MM.1S (cell line): ENCODE data around the gene ARTN.

Experiments
- DNase-seq: peaks from one replicate; pipeline ENCODE4 v3.0.0-alpha.2; 2015
- H2AFZ ChIP-seq: fragments of 300-600 bp; sonication (generic); 2 replicates; pipeline ENCODE4 v1.6.0; 2016; ENCODE audit warnings: antibody characterized with exemption, low read length
- H3F3A ChIP-seq: fragments of 300-600 bp; sonication (generic); 2 replicates; pipeline ENCODE4 v1.6.1; 2016; ENCODE audit warnings: mild to moderate bottlenecking, antibody characterized with exemption, low read length, moderate library complexity, mixed read lengths; ENCODE audit not compliant: insufficient read depth
- H3K27ac ChIP-seq: fragments of 300-600 bp; sonication (generic); 2 replicates; pipeline ENCODE4 v1.5.1; 2016; ENCODE audit warnings: mild to moderate bottlenecking, low read length
- H3K27me3 ChIP-seq: fragments of 300-600 bp; sonication (generic); replicated peaks from 2 replicates; pipeline ENCODE4 v1.6.0; 2016; ENCODE audit warnings: low read length; ENCODE audit not compliant: insufficient read depth
- H3K36me3 ChIP-seq: fragments of 300-600 bp; sonication (generic); replicated peaks from 2 replicates; pipeline ENCODE4 v1.6.1; 2016; ENCODE audit warnings: mild to moderate bottlenecking, low read length, mixed read lengths; ENCODE audit not compliant: insufficient read depth
- H3K4me1 ChIP-seq: fragments of 300-600 bp; sonication (generic); 2 replicates; pipeline ENCODE4 v1.6.1; 2016; ENCODE audit warnings: low read length, mixed read lengths
- H3K4me2 ChIP-seq: fragments of 300-600 bp; sonication (generic); 2 replicates; pipeline ENCODE4 v1.6.0; 2016; ENCODE audit warnings: low read depth, low read length
- H3K4me3 ChIP-seq: fragments of 300-600 bp; sonication (generic); 2 replicates; pipeline ENCODE4 v1.5.1; 2016; ENCODE audit warnings: low read length, mixed read lengths
- H3K79me2 ChIP-seq: fragments of 300-600 bp; sonication (generic); 2 replicates; pipeline ENCODE4 v1.6.1; 2016; ENCODE audit warnings: mixed run types, low read length, mixed read lengths
- H3K9ac ChIP-seq: fragments of 300-600 bp; sonication (generic); 2 replicates; pipeline ENCODE4 v1.6.1; 2016; ENCODE audit warnings: low read length, mixed read lengths
- H3K9me2 ChIP-seq: fragments of 300-600 bp; sonication (generic); replicated peaks from 2 replicates; pipeline ENCODE4 v1.6.1; 2016; ENCODE audit warnings: mild to moderate bottlenecking, low read length, mixed read lengths; ENCODE audit not compliant: insufficient read depth
- H3K9me3 ChIP-seq: fragments of 300-600 bp; sonication (generic); replicated peaks from 2 replicates; pipeline ENCODE4 v1.6.1; 2016; ENCODE audit warnings: mild to moderate bottlenecking, low read length, mixed read lengths; ENCODE audit not compliant: insufficient read depth
- H4K20me1 ChIP-seq: fragments of 300-600 bp; sonication (generic); 2 replicates; pipeline ENCODE4 v1.6.1; 2016; ENCODE audit warnings: mild to moderate bottlenecking, low read length, moderate library complexity, mixed read lengths; ENCODE audit not compliant: insufficient read depth
- EZH2 ChIP-seq: fragments of 300-600 bp; sonication (generic); optimal IDR thresholded peaks from 2 replicates; pipeline ENCODE3; 2017; ENCODE audit warnings: low read depth, mild to moderate bottlenecking, antibody characterized with exemption, low read length, mixed read lengths
- EZH2phosphoT487 ChIP-seq: fragments of 300-600 bp; sonication (generic); IDR thresholded peaks from 2 replicates; pipeline ENCODE4 v1.6.1; 2018; ENCODE audit warnings: antibody characterized with exemption, low read length
- TF ChIP-seq, protein P1 (sequence below): fragments of 300-600 bp; sonication (generic); IDR thresholded peaks from 2 replicates; pipeline ENCODE4 v1.5.1; 2016; ENCODE audit warnings: antibody characterized with exemption, low read length, mixed read lengths

ARTN gene

DNA sequence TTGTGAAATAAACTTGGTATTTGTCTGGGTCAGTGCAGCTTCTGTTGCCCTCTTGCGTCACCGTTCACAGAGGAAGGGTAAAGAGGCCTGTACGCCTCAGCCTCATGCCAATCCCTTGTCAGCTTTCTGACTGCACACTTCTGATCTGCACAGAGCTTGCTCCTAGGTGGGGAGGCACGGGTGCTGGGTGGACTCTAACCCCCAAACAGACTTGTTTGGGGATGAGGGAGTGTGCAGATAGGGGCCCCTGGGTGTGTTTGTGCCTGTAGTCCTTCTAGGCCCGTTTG is 44.6 kb downstream of the ARTN start:
- Histone ChIP-seq H3K4me3 (peak overlapping the region; percentile 75; the same call in 1 of the 2 replicates), H3K4me2 (peak overlapping the region; percentile 99), H3K9me2 (no peaks in the 10 kb centered on the region), H3K9ac (no peak overlapping the region; the same call in 1 of the 2 replicates), H3K79me2 (peaks cover 51% of the 10 kb centered on the region), H2AFZ (no peak overlapping the region), H3K27me3 (no peaks in the 10 kb centered on the region), H3F3A (peaks cover 27% of the 10 kb centered on the region), H3K36me3 (0 out of 2 replicates have a peak, but pooled peaks cover 3% of the 10 kb centered on the region), H3K9me3 (no peaks in the 10 kb centered on the region), H3K4me1 (peaks cover 33% of the 10 kb centered on the region), H4K20me1 (peaks cover 4% of the 10 kb centered on the region; the same call in 1 of the 2 replicates), H3K27ac (no peak overlapping the region)
- DNase-seq, result no peak
- TF ChIP-seq EZH2phosphoT487 (no peak), EZH2 (no peak)
- TF ChIP-seq, protein P1, sequence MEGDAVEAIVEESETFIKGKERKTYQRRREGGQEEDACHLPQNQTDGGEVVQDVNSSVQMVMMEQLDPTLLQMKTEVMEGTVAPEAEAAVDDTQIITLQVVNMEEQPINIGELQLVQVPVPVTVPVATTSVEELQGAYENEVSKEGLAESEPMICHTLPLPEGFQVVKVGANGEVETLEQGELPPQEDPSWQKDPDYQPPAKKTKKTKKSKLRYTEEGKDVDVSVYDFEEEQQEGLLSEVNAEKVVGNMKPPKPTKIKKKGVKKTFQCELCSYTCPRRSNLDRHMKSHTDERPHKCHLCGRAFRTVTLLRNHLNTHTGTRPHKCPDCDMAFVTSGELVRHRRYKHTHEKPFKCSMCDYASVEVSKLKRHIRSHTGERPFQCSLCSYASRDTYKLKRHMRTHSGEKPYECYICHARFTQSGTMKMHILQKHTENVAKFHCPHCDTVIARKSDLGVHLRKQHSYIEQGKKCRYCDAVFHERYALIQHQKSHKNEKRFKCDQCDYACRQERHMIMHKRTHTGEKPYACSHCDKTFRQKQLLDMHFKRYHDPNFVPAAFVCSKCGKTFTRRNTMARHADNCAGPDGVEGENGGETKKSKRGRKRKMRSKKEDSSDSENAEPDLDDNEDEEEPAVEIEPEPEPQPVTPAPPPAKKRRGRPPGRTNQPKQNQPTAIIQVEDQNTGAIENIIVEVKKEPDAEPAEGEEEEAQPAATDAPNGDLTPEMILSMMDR, result no peak

- peak; percentile 49 for DNase-seq
Measured at GRCh38 chr1:43978551-43979260, 45.1 kb downstream of the ARTN start, which contains the start of gene B4GALT2. TSS of gene B4GALT2 (plus strand) at chr1:43979210. CDS start at chr1:43981161, 1,951 bp downstream.

GRCh38 chr1:43979261-43979527 is 45.6 kb downstream of the ARTN start:
- Histone ChIP-seq H3K27ac (no peak overlapping the region), H3K36me3 (0 out of 2 replicates have a peak, but pooled peaks cover 3% of the 10 kb centered on the region), H3F3A (peaks cover 17% of the 10 kb centered on the region), H3K27me3 (no peaks in the 10 kb centered on the region), H2AFZ (no peak overlapping the region), H3K9me2 (no peaks in the 10 kb centered on the region), H3K4me2 (peak overlapping the region; percentile 93; the same call in 1 of the 2 replicates), H3K4me3 (peak overlapping the region; percentile 71), H3K9ac (peak overlapping the region; percentile 67), H3K9me3 (no peaks in the 10 kb centered on the region), H3K79me2 (peaks cover 51% of the 10 kb centered on the region), H4K20me1 (peaks cover 4% of the 10 kb centered on the region; the same call in 1 of the 2 replicates), H3K4me1 (peaks cover 25% of the 10 kb centered on the region)
- TF ChIP-seq EZH2phosphoT487, result no peak
- TF ChIP-seq EZH2, result no peak
- TF ChIP-seq, protein P1, result no peak
- no peak for DNase-seq

More at GRCh38 chr1:43978551-43979260, 45.1 kb downstream of the ARTN start, which contains the start of gene B4GALT2:
- TF ChIP-seq, protein P1, result no peak
- TF ChIP-seq EZH2, result no peak
- no peak for TF ChIP-seq EZH2phosphoT487
- Histone ChIP-seq H3K9me2 (no peaks in the 10 kb centered on the region), H3K27me3 (no peaks in the 10 kb centered on the region), H3K4me2 (peak within 1 kb of the TSS; percentile 99), H4K20me1 (peaks cover 4% of the 10 kb centered on the region; the same call in 1 of the 2 replicates), H2AFZ (peak within 1 kb of the TSS; percentile 67), H3K4me3 (peak within 1 kb of the TSS; percentile 75), H3K36me3 (0 out of 2 replicates have a peak, but pooled peaks cover 3% of the 10 kb centered on the region), H3K9ac (peak within 1 kb of the TSS; percentile 67), H3K4me1 (peaks cover 28% of the 10 kb centered on the region), H3K9me3 (no peaks in the 10 kb centered on the region), H3K79me2 (peaks cover 51% of the 10 kb centered on the region), H3K27ac (no peak within 1 kb of the TSS), H3F3A (peaks cover 22% of the 10 kb centered on the region)
